ENCODE results near the gene KCNIP1. TPM values are rescaled to one million over a fixed set of nuclear protein-coding genes. Genes with fewer than 3 reads are reported as not detected.
A peak's percentile ranks its signal among the peaks of the same experiment; 100 is the strongest.

Gene KCNIP1
- not detected for polyA plus RNA-seq (2013, experiment 1 of 2)
- polyA plus RNA-seq (2013, experiment 2 of 2), result not detected

DNA sequence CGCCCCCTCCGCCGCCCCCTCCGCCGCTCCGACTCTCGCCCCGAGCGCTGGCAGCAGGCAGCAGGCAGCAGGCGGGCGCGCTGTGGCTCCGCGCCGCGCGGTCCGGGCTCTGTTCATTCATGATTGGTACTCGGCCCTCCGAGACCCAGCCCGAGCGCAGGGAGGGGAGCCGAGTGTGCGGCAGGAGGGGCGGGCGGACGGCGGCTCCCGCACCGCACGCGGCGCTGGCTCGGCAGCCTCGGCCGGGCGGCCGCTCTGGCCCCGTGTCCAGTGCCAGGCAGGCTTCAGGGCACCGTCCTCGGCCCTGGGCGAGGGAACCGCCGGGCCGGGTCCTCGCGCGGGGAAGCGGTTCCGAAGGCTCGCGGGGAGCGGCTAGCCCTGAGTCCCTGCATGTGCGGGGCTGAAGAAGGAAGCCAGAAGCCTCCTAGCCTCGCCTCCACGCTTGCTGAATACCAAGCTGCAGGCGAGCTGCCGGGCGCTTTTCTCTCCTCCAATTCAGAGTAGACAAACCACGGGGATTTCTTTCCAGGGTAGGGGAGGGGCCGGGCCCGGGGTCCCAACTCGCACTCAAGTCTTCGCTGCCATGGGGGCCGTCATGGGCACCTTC is at the start of gene KCNIP1:
TSS of gene KCNIP1 (plus strand) at position 31 of the 607 bp plus-strand sequence.
- H3K23ac ChIP-seq (ENCODE audit: low read length in 2 of 2), result peak within 1 kb of the TSS in 1 of 2 experiments; percentile 73
- peaks cover 0 to 88% of the 10 kb centered on the region in 2 experiments for H3K27me3 ChIP-seq (ENCODE audit: control insufficient read depth in 1 of 2, insufficient read depth in 1 of 2, low read length in 2 of 2)
- H3K4ac ChIP-seq (ENCODE audit: low read depth in 1 of 2, low read length in 2 of 2), result no peak within 1 kb of the TSS
- H2BK120ac ChIP-seq (ENCODE audit: low read depth, low read length), result no peak within 1 kb of the TSS
- H4K91ac ChIP-seq (ENCODE audit: low read length), result no peak within 1 kb of the TSS
- H3K27ac ChIP-seq (ENCODE audit: low read length, poor library complexity, severe bottlenecking), result no peak within 1 kb of the TSS
- WGBS, result 6% methylated on average over 56 of the region's 65 CpGs
- H3K18ac ChIP-seq (ENCODE audit: low read depth in 1 of 2, low read length in 2 of 2), result peak within 1 kb of the TSS in 1 of 2 experiments; percentile 49
- H3K36me3 ChIP-seq (ENCODE audit: control insufficient read depth in 1 of 2, insufficient read depth in 2 of 2, low read depth in 1 of 2, low read length in 2 of 2), result peaks cover 0 to 4% of the 10 kb centered on the region in 2 experiments
- peak; percentile 25 for DNase-seq
- no peak within 1 kb of the TSS for H3K9ac ChIP-seq (ENCODE audit: low read length)
- H2BK15ac ChIP-seq (ENCODE audit: low read depth, poor library complexity, severe bottlenecking), result no peak within 1 kb of the TSS
- peaks cover 29% of the 10 kb centered on the region for H3K4me1 ChIP-seq (ENCODE audit: control insufficient read depth, insufficient read depth, low read depth, low read length)
- no peak within 1 kb of the TSS for H2AFZ ChIP-seq (ENCODE audit: low read depth, low read length)
- H2BK5ac ChIP-seq (ENCODE audit: low read depth, low read length, poor library complexity, severe bottlenecking), result peak within 1 kb of the TSS; percentile 33
- H3K4me3 ChIP-seq (ENCODE audit: insufficient read depth in 1 of 2, low read depth in 1 of 2, low read length in 2 of 2), result peak within 1 kb of the TSS; percentile 13 to 76
- peak within 1 kb of the TSS; percentile 40 for H2AK5ac ChIP-seq (ENCODE audit: low read length, severe bottlenecking)
- no peak within 1 kb of the TSS for H2BK12ac ChIP-seq (ENCODE audit: low read length in 2 of 2)
- peak within 1 kb of the TSS; percentile 84 for H3K4me2 ChIP-seq (ENCODE audit: low read length, poor library complexity, severe bottlenecking)
- H4K8ac ChIP-seq (ENCODE audit: low read length), result no peak within 1 kb of the TSS
- no peaks in the 10 kb centered on the region for H3K9me3 ChIP-seq (ENCODE audit: control insufficient read depth, low read length)
- peaks cover 3% of the 10 kb centered on the region for H3K79me1 ChIP-seq (replicated peaks; ENCODE audit: low read length, poor library complexity, severe bottlenecking)
- peak within 1 kb of the TSS in 1 of 2 experiments; percentile 79 for H3K14ac ChIP-seq (ENCODE audit: low read length in 2 of 2)

DNA sequence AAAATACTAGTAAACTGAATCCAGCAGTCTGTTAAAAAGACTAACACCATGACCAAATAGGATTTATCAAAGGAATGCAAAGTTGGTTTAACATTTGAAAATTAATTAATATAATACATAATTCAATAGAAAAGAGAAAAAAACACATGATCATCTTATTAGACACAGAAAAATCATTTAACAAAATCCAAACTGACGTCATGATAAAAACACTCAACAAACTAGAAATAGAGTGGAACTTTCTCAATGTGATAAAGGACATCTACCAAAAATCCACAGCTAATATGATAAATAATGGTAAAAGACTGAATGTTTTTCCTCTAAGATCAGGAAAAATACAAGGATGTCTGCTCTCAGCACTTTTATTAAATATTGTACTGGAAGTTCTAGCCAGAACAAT is 40.4 kb upstream of the KCNIP1 start:
- peaks cover 9% of the 10 kb centered on the region for H3K4me1 ChIP-seq (ENCODE audit: control insufficient read depth, insufficient read depth, low read depth, low read length)
- H2BK120ac ChIP-seq (ENCODE audit: low read depth, low read length), result no peak overlapping the region
- H2AFZ ChIP-seq (ENCODE audit: low read depth, low read length), result no peak overlapping the region
- no peak for DNase-seq
- H3K14ac ChIP-seq (ENCODE audit: low read length in 2 of 2), result no peak overlapping the region
- peaks cover 6% of the 10 kb centered on the region for H3K9me3 ChIP-seq (ENCODE audit: control insufficient read depth, low read length)
- no peak overlapping the region for H4K8ac ChIP-seq (ENCODE audit: low read length)
- no peak overlapping the region for H3K4me3 ChIP-seq (ENCODE audit: insufficient read depth in 1 of 2, low read depth in 1 of 2, low read length in 2 of 2)
- no peak overlapping the region for H3K4me2 ChIP-seq (ENCODE audit: low read length, poor library complexity, severe bottlenecking)
- H2AK5ac ChIP-seq (ENCODE audit: low read length, severe bottlenecking), result no peak overlapping the region
- H3K79me1 ChIP-seq (replicated peaks; ENCODE audit: low read length, poor library complexity, severe bottlenecking), result no peaks in the 10 kb centered on the region
- H3K18ac ChIP-seq (ENCODE audit: low read depth in 1 of 2, low read length in 2 of 2), result no peak overlapping the region
- no peak overlapping the region for H3K23ac ChIP-seq (ENCODE audit: low read length in 2 of 2)
- WGBS, result no CpG with 5 or more reads among the region's 1 CpG
- H4K91ac ChIP-seq (ENCODE audit: low read length), result no peak overlapping the region
- H2BK15ac ChIP-seq (ENCODE audit: low read depth, poor library complexity, severe bottlenecking), result no peak overlapping the region
- no peak overlapping the region for H3K27ac ChIP-seq (ENCODE audit: low read length, poor library complexity, severe bottlenecking)
- H3K27me3 ChIP-seq (ENCODE audit: control insufficient read depth in 1 of 2, insufficient read depth in 1 of 2, low read length in 2 of 2), result peaks cover 0 to 8% of the 10 kb centered on the region in 2 experiments
- no peaks in the 10 kb centered on the region for H3K36me3 ChIP-seq (ENCODE audit: control insufficient read depth in 1 of 2, insufficient read depth in 2 of 2, low read depth in 1 of 2, low read length in 2 of 2)
- no peak overlapping the region for H3K9ac ChIP-seq (ENCODE audit: low read length)
- H2BK5ac ChIP-seq (ENCODE audit: low read depth, low read length, poor library complexity, severe bottlenecking), result no peak overlapping the region
- no peak overlapping the region for H2BK12ac ChIP-seq (ENCODE audit: low read length in 2 of 2)
- no peak overlapping the region for H3K4ac ChIP-seq (ENCODE audit: low read depth in 1 of 2, low read length in 2 of 2)

DNA sequence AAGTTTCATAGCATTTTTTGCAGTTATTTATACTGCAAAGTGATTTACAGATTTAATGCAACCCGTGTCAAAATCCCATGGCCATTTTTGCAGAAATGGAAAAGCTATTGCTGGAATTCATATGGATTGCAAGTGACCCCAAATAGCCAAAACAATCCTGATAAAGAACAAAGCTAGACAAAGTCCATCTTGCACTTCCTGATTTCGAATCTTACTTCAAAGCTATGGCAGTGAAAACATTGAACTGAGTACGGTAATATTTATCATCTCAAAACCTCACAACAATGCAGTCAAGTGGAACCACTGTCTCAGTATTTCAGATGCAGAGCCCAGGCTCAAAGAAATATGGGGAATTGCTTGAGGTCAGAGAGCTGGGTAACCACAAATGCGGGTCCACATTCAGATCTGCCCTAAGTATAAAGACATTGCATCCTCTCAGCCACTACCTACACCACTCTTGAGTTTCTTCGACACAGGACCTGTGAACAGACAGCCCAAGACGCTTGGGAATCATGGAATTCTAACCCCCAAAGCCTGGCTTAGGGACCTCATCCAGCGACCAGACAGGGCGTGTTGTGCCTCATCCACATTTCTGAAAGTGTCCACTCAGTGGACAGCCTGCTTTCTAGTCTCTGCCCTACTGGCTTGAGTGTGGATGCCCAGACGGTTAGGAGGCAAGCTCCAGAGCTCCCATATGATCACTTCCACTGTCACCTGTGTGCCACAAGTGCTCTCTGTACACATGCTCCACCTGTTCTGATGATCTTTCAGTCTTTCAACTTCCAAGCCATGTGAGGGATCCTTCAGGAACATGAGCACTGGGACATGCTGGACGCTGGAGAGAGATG is 39.3 kb upstream of the KCNIP1 start:
- no peak overlapping the region for H3K4ac ChIP-seq (ENCODE audit: low read depth in 1 of 2, low read length in 2 of 2)
- H3K9ac ChIP-seq (ENCODE audit: low read length), result no peak overlapping the region
- no peak overlapping the region for H2BK15ac ChIP-seq (ENCODE audit: low read depth, poor library complexity, severe bottlenecking)
- no peak overlapping the region for H2BK12ac ChIP-seq (ENCODE audit: low read length in 2 of 2)
- peaks cover 0 to 8% of the 10 kb centered on the region in 2 experiments for H3K27me3 ChIP-seq (ENCODE audit: control insufficient read depth in 1 of 2, insufficient read depth in 1 of 2, low read length in 2 of 2)
- H3K14ac ChIP-seq (ENCODE audit: low read length in 2 of 2), result no peak overlapping the region
- no peak overlapping the region for H2AFZ ChIP-seq (ENCODE audit: low read depth, low read length)
- H3K27ac ChIP-seq (ENCODE audit: low read length, poor library complexity, severe bottlenecking), result peak overlapping the region; percentile 13
- H2BK120ac ChIP-seq (ENCODE audit: low read depth, low read length), result no peak overlapping the region
- no peak overlapping the region for H3K23ac ChIP-seq (ENCODE audit: low read length in 2 of 2)
- 89% methylated on average over 10 of the region's 10 CpGs for WGBS
- H2AK5ac ChIP-seq (ENCODE audit: low read length, severe bottlenecking), result peak overlapping the region; percentile 33
- no peak overlapping the region for H3K18ac ChIP-seq (ENCODE audit: low read depth in 1 of 2, low read length in 2 of 2)
- H3K79me1 ChIP-seq (replicated peaks; ENCODE audit: low read length, poor library complexity, severe bottlenecking), result no peaks in the 10 kb centered on the region
- H3K9me3 ChIP-seq (ENCODE audit: control insufficient read depth, low read length), result no peaks in the 10 kb centered on the region
- H4K91ac ChIP-seq (ENCODE audit: low read length), result no peak overlapping the region
- H3K4me2 ChIP-seq (ENCODE audit: low read length, poor library complexity, severe bottlenecking), result no peak overlapping the region
- H3K4me1 ChIP-seq (ENCODE audit: control insufficient read depth, insufficient read depth, low read depth, low read length), result peaks cover 9% of the 10 kb centered on the region
- no peaks in the 10 kb centered on the region for H3K36me3 ChIP-seq (ENCODE audit: control insufficient read depth in 1 of 2, insufficient read depth in 2 of 2, low read depth in 1 of 2, low read length in 2 of 2)
- H2BK5ac ChIP-seq (ENCODE audit: low read depth, low read length, poor library complexity, severe bottlenecking), result no peak overlapping the region
- no peak overlapping the region for H3K4me3 ChIP-seq (ENCODE audit: insufficient read depth in 1 of 2, low read depth in 1 of 2, low read length in 2 of 2)
- DNase-seq, result no peak
- H4K8ac ChIP-seq (ENCODE audit: low read length), result no peak overlapping the region

DNA sequence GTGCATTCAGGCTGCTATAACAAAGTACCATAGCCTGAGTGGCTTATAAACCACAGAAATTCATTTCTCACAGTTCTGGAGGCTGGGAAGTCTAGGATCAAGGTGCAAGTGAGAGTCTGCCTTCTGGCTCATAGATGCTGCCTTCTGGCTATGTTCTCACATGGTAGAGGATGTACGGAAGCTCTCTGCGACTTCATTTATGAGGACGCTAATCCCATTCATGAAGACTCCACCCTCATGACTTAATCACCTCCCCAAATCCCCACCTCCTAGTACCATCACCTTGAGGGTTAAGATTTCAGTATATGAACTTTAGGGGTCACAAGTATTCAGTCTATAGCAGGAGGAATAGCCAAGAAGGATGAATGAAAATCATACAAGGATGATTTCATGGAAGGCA is 37.3 kb upstream of the KCNIP1 start:
- Histone ChIP-seq H3K4me3 (ENCODE audit: insufficient read depth in 1 of 2, low read depth in 1 of 2, low read length in 2 of 2) (no peak overlapping the region), H3K79me1 (replicated peaks; ENCODE audit: low read length, poor library complexity, severe bottlenecking) (no peaks in the 10 kb centered on the region), H3K4me2 (ENCODE audit: low read length, poor library complexity, severe bottlenecking) (no peak overlapping the region), H2BK12ac (ENCODE audit: low read length in 2 of 2) (no peak overlapping the region), H3K27me3 (ENCODE audit: control insufficient read depth in 1 of 2, insufficient read depth in 1 of 2, low read length in 2 of 2) (peaks cover 0 to 11% of the 10 kb centered on the region in 2 experiments), H2AK5ac (ENCODE audit: low read length, severe bottlenecking) (peak overlapping the region; percentile 5), H3K9ac (ENCODE audit: low read length) (no peak overlapping the region), H3K9me3 (ENCODE audit: control insufficient read depth, low read length) (no peaks in the 10 kb centered on the region), H3K27ac (ENCODE audit: low read length, poor library complexity, severe bottlenecking) (peak overlapping the region; percentile 74), H2BK15ac (ENCODE audit: low read depth, poor library complexity, severe bottlenecking) (no peak overlapping the region), H2BK120ac (ENCODE audit: low read depth, low read length) (no peak overlapping the region), H4K91ac (ENCODE audit: low read length) (no peak overlapping the region), H2AFZ (ENCODE audit: low read depth, low read length) (no peak overlapping the region), H3K18ac (ENCODE audit: low read depth in 1 of 2, low read length in 2 of 2) (no peak overlapping the region), H4K8ac (ENCODE audit: low read length) (no peak overlapping the region), H3K14ac (ENCODE audit: low read length in 2 of 2) (no peak overlapping the region), H3K23ac (ENCODE audit: low read length in 2 of 2) (no peak overlapping the region), H3K4ac (ENCODE audit: low read depth in 1 of 2, low read length in 2 of 2) (no peak overlapping the region), H3K36me3 (ENCODE audit: control insufficient read depth in 1 of 2, insufficient read depth in 2 of 2, low read depth in 1 of 2, low read length in 2 of 2) (no peaks in the 10 kb centered on the region), H3K4me1 (ENCODE audit: control insufficient read depth, insufficient read depth, low read depth, low read length) (peaks cover 9% of the 10 kb centered on the region), H2BK5ac (ENCODE audit: low read depth, low read length, poor library complexity, severe bottlenecking) (no peak overlapping the region)
- no CpG with 5 or more reads among the region's 3 CpGs for WGBS
- no peak for DNase-seq
